ENCODE measurements around the gene LRRC4C.
A peak's percentile ranks its signal among the peaks of the same experiment; 100 is the strongest.

Gene LRRC4C

DNA sequence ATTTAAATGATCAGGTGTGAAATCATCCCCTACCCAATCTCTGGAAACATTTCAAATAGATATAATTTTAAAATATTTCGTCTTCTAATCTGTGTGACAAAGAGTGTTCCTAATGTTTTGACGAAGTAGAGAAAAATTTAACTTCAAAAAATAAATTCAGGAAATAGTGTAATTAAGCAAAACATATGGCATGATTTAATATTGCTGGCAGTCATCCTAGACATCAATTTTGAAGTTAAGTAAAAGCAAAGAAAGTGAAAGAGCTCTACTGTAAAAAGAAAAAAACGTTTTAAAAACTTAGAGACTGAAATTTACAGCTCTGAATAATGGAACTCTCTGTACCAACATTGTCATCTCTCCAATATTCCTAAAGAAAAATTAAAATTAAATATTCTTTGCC, 1062.3 kb downstream of the LRRC4C start:
- TF ChIP-seq, protein P1, sequence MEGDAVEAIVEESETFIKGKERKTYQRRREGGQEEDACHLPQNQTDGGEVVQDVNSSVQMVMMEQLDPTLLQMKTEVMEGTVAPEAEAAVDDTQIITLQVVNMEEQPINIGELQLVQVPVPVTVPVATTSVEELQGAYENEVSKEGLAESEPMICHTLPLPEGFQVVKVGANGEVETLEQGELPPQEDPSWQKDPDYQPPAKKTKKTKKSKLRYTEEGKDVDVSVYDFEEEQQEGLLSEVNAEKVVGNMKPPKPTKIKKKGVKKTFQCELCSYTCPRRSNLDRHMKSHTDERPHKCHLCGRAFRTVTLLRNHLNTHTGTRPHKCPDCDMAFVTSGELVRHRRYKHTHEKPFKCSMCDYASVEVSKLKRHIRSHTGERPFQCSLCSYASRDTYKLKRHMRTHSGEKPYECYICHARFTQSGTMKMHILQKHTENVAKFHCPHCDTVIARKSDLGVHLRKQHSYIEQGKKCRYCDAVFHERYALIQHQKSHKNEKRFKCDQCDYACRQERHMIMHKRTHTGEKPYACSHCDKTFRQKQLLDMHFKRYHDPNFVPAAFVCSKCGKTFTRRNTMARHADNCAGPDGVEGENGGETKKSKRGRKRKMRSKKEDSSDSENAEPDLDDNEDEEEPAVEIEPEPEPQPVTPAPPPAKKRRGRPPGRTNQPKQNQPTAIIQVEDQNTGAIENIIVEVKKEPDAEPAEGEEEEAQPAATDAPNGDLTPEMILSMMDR (conservative IDR thresholded peaks at IDR 0.05; ENCODE audit: low read length) = no peak
- H3K4me3 ChIP-seq (ENCODE audit: low read length) = no peak overlapping the region

GRCh38 chr11:40393511-40393910, 1065.9 kb downstream of the LRRC4C start:
- TF ChIP-seq, protein P1 (conservative IDR thresholded peaks at IDR 0.05; ENCODE audit: low read length) = no peak

More for the DNA sequence above, 1062.3 kb downstream of the LRRC4C start:
- no peak for DNase-seq (ENCODE audit: low read depth)

GRCh38 chr11:40391679-40392078, 1067.8 kb downstream of the LRRC4C start:
- no peak overlapping the region for H3K4me3 ChIP-seq (ENCODE audit: low read length)
- no peak for DNase-seq (ENCODE audit: low read depth)
- TF ChIP-seq, protein P1 (conservative IDR thresholded peaks at IDR 0.05; ENCODE audit: low read length) = no peak

More at GRCh38 chr11:40393511-40393910, 1065.9 kb downstream of the LRRC4C start:
- no peak overlapping the region for H3K4me3 ChIP-seq (ENCODE audit: low read length)
- no peak for DNase-seq (ENCODE audit: low read depth)

DNA sequence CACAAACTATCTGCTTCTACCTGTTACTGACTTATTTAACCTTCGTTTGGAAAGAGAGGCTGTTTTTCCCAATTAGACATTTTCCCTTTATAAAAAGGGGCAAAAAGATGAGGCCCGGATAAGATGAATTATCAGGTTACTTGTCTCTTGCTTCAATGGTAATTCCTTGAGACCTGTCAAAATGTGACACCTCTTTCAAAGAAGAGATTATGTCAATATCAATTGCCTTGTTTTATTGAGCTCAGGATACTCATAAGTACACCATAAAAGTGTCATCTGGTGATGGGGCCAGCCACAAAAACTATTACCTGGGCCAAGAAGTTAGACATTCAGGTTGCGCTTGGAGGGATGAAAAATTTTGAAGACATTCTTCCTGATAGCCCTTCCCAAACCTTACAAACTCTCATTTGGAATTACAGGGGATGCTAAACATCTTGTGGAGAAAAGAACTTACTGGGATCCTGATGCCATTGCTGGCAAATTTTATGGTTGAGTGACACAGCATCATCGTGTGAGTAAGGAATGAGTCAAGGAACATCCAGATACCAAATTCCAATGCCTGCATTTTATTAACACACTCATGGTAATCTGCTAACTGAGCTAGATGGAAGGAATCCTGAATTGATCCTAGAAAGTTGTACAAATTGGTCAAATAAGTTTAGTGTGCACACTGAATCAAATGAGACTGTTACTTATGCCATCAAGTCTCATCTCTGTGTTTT, 1071.2 kb downstream of the LRRC4C start:
- TF ChIP-seq, protein P1 (conservative IDR thresholded peaks at IDR 0.05; ENCODE audit: low read length) = no peak
- H3K4me3 ChIP-seq (ENCODE audit: low read length) = no peak overlapping the region
- peak; percentile 63 for DNase-seq (ENCODE audit: low read depth)

- TF ChIP-seq, protein P1 (conservative IDR thresholded peaks at IDR 0.05; ENCODE audit: low read length) = no peak
- no peak for DNase-seq (ENCODE audit: low read depth)
- H3K4me3 ChIP-seq (ENCODE audit: low read length) = no peak overlapping the region
Observed at GRCh38 chr11:40387240-40387980, 1072.0 kb downstream of the LRRC4C start.

DNA sequence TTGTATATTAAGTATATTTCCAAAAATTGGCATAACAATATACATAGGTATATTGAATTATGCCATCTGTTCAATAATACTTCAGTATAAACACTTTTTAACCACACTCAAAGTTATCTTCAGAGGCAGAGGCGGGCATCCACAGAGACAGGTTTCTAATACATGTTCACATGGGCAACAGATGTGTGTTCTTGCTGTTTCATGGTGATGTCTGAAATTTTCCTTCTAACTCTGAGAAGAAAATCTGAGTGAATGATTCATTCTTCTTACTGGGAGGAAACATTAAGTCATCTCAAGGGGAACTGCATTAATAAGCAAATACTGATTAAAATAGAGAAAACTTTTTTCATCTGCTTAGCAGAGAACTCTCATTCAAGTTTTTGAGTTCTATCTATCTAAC, 1074.5 kb downstream of the LRRC4C start:
- DNase-seq (ENCODE audit: low read depth) = peak; percentile 75
- H3K4me3 ChIP-seq (ENCODE audit: low read length) = no peak overlapping the region
- TF ChIP-seq, protein P1 (conservative IDR thresholded peaks at IDR 0.05; ENCODE audit: low read length) = no peak

DNA sequence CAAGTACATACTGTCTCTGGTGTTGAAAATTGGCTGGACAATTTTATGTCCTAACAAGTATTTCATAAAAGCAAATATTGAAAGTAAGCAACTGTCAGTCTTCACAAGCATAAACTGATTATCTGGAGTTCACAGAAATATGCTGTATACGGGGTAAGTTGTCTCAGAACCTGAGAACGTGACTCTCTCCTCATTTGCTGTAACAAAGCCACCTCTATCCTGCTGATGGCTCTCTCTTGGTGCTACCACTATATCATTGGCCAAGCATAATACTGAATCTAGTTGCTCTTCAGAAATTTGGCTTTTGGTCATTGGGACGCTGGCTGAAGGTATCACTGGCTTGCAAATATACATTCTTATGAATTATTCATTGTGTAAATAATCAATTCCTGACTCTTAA, 1078.0 kb downstream of the LRRC4C start:
- H3K4me3 ChIP-seq (ENCODE audit: low read length) = no peak overlapping the region
- DNase-seq (ENCODE audit: low read depth) = no peak
- TF ChIP-seq, protein P1 (conservative IDR thresholded peaks at IDR 0.05; ENCODE audit: low read length) = no peak

All from AG10803 (cell line).